ENCODE measurements around the gene CHST8. TPM values are rescaled to one million over a fixed set of nuclear protein-coding genes. Genes with fewer than 3 reads are reported as not detected.

CHST8 gene
- total and polyA plus RNA-seq, 2 of the 13 experiments (the other 11 are each of a cell fraction or from before 2014, with no cell fraction given) = not detected

GRCh38 chr19:33740811-33741396, 119.2 kb downstream of the CHST8 start (continued):
- no peak for TF ChIP-seq KIAA2018 (CRISPR knock-in tag; IDR thresholded peaks at IDR 0.05; ENCODE audit: borderline replicate concordance)
- 0 out of 2 replicates have a peak, but pooled peaks have one; percentile 66 for TF ChIP-seq ATF6 (CRISPR knock-in tag; conservative IDR thresholded peaks at IDR 0.05)
- TF ChIP-seq GPN1 (CRISPR knock-in tag; IDR thresholded peaks at IDR 0.05; ENCODE audit: borderline replicate concordance) = peak; percentile 73; the same call in 1 of the 2 replicates
- peak; percentile 21 for TF ChIP-seq ZNF18 (CRISPR knock-in tag; IDR thresholded peaks at IDR 0.05; ENCODE audit: insufficient replicate concordance)
- no peak for TF ChIP-seq TBP (CRISPR knock-in tag; IDR thresholded peaks at IDR 0.05)
- TF ChIP-seq ZNF564 (CRISPR knock-in tag; IDR thresholded peaks at IDR 0.05) = no peak
- 0 out of 2 replicates have a peak, but pooled peaks have one; percentile 24 for TF ChIP-seq GATAD1 (CRISPR knock-in tag; IDR thresholded peaks at IDR 0.05)
- TF ChIP-seq SNAI1 (CRISPR knock-in tag; IDR thresholded peaks at IDR 0.05; ENCODE audit: borderline replicate concordance) = no peak
- no peak for TF ChIP-seq ZNF24 (IDR thresholded peaks at IDR 0.05)
- TF ChIP-seq ZBTB42 (CRISPR knock-in tag; IDR thresholded peaks at IDR 0.05) = no peak
- TF ChIP-seq SIN3B (IDR thresholded peaks at IDR 0.05; ENCODE audit: low read length) = no peak
- TF ChIP-seq ISX (CRISPR knock-in tag; conservative IDR thresholded peaks at IDR 0.05) = no peak
- no peak for TF ChIP-seq ZNF121 (CRISPR knock-in tag; IDR thresholded peaks at IDR 0.05)
- TF ChIP-seq SNAPC2 (CRISPR knock-in tag; IDR thresholded peaks at IDR 0.05) = no peak
- TF ChIP-seq ONECUT2 (CRISPR knock-in tag; IDR thresholded peaks at IDR 0.05) = peak; percentile 19; the same call in 1 of the 2 replicates

Measured in HepG2 (cell line).